Stimulated activated CD8-positive, alpha-beta memory T cell treated with anti-CD3 and anti-CD28 coated beads, Interleukin-12 subunit alpha, Interleukin-12 subunit beta, amount 100 ng/mL, for 24 hours (primary cell): Measurements from ENCODE around the gene PIGS.

Source experiments
- DNase-seq: peaks from one replicate; pipeline ENCODE4 v3.0.0-alpha.2; 2020; ENCODE audit errors: extremely low read depth

PIGS gene

DNA sequence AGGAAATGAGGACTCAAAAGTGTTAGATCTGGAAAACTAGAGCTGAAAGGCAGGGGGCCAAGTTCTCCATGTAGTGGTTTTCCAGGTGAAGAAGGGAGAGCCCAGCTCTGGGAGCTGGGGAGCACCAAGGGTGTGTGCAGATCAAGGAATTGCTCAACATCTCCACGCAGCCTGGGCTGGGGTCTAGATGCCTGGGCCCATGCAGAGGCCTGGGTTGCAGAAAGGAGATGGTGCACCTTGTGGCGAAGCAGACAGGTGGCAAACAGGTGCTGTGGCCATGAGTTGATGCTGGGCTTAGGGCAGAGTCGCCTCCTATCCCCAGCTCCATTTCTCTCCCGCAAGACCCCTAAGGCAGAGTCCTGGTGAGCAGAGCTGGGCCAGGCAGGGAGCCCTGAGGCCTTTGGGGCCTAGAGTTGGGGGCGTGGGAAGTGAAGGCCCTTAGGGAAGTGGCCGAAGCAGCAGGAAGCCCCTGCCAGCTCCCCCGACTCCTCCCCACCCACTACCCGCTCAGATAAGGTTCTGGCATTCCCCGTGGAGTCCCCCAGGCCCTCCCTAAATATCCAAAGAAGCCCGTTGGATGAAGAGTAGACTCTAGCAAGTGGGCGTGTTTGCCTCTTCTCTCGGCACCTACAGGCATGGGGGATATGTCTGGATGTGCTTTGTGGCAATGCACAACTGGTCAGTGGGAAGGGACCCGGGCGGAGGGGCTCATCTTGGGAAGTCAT, 64.4 kb downstream of the PIGS start:
- no peak for DNase-seq

DNA sequence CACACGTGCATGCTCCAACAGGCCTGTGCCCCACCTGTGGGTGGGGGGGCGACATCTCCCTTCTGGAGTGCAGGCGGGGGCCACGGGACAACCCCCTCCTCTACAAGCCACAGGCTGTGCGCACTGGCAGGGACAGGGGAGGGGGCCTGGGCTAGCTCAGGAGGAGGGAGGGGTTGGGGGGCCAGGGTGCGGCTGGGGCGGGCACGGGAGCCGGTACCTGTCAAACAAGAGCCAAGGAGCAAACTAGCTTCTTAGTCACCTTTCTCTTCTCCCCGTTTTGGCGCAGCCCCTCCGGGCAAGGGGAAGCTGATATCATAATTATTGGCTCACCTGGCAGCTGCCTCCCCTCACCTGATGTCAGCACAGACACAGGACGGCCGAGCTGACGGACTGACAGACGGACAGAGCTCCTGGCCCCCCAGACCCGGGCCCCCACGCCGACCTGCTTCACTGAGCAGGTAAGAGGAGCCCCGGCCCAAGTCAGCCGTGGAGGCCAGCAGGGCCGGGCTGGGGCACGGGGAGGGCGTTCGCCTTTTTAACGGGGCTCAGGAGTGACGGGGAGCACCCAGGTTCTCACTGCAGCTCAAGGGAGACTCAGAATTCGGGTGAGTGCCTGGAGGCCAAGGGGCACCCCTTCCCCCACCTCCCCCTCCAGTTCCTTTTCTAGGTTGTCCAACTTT, 65.2 kb downstream of the PIGS start, which contains the start of gene FOXN1:
Gene FOXN1 (plus strand): TSS at position 363 of the 680 bp plus-strand sequence. CDS start 17,622 bp downstream, outside the sequence.
- DNase-seq = no peak

DNA sequence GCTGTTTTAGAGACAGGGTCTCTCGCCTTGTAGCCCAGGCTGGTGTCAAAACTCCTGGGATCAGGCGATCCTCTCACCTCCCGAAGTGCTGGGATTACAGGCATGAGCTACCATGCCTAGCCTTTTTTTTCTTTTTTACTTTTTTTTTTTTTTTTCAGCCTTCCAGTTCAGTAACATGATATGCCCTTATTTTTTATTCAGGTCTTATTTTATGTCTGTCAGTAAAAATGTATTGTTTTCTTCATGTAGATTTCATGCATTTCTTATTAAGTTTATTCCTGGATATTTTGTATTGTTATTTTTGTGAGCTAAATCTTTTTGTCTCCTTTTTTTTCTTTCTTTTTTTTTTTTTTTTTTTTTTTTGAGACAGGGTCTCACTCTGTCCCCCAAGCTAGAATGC, 67.9 kb downstream of the PIGS start:
- no peak for DNase-seq
